Right lobe of liver (tissue), 6 donors: ENCODE measurements around the gene NIPSNAP2. TPM values are rescaled to one million over a fixed set of nuclear protein-coding genes. Genes with fewer than 3 reads are reported as not detected.
A peak's percentile ranks its signal among the peaks of the same experiment; 100 is the strongest.
"Not testable (repeated sequence)": the region's sequence is repeated elsewhere in the genome, so short reads cannot be mapped to it uniquely, and the experiment has no call there.

ENCODE experiments used
- ATAC-seq, 4 donors: fragments of 200-7000 bp; cut with Tn5 transposase; one replicate each; pipeline ENCODE4 v1.9.1; 2020; ENCODE audit warnings: mild to moderate bottlenecking in 4 of 4, moderate library complexity in 4 of 4
- DNase-seq, 3 donors: peaks; one replicate each; pipeline ENCODE4 v3.0.0-alpha.2; 2020
- H3K27ac ChIP-seq, 3 donors: fragments of 200-600 bp; one replicate each; pipeline ENCODE4 v1.8.0; 2022
- H3K27me3 ChIP-seq, 2 donors: fragments of 200-600 bp; one replicate each; pipeline ENCODE4 v1.8.0; 2022
- H3K36me3 ChIP-seq, 4 donors: fragments of 200-600 bp; sonication (generic) in 1 of 4; one replicate each; pipeline versions ENCODE4 v1.5.1 to v1.8.0; 2017 to 2022; ENCODE audit warnings: control low read depth in 1 of 4
- H3K4me1 ChIP-seq, 4 donors: fragments of 200-600 bp; sonication (generic) in 1 of 4; one replicate each; pipeline versions ENCODE4 v1.5.1 to v1.8.0; 2017 to 2022; ENCODE audit warnings: control low read depth in 1 of 4
- H3K4me3 ChIP-seq, 3 donors: fragments of 200-600 bp; one replicate each; pipeline ENCODE4 v1.8.0; 2022
- H3K9me3 ChIP-seq, 4 donors: fragments of 200-600 bp; sonication (generic) in 1 of 4; one replicate each; pipeline versions ENCODE4 v1.5.1 to v1.8.0; 2017 to 2022; ENCODE audit warnings: control low read depth in 1 of 4
- CTCF ChIP-seq, 4 donors: fragments of 200-600 bp in 3 of 4; fragments of 450-650 bp in 1 of 4; IDR thresholded peaks; one replicate each; pipeline versions ENCODE4 v1.5.1 to v1.8.0; 2016 to 2022; ENCODE audit warnings: antibody characterized with exemption in 4 of 4, mild to moderate bottlenecking in 2 of 4
- POLR2A ChIP-seq: fragments of 450-650 bp; IDR thresholded peaks from one replicate; pipeline ENCODE4 v1.6.1; 2017; ENCODE audit warnings: antibody characterized with exemption, mild to moderate bottlenecking
- WGBS: methylation state at CpG from one replicate; pipeline ENCODE4 v1.1.6; 2018; ENCODE audit warnings: low coverage, low lambda C conversion rate; ENCODE audit not compliant: insufficient coverage; ENCODE audit errors: missing lambda C conversion rate; 5-methylcytosine and 5-hydroxymethylcytosine counted together
- intact Hi-C, 2 donors: fragments of 100-400 bp; cut with DNase I; formaldehyde crosslinking; loops; one replicate each; pipeline versions ENCODE4 v1.11.2 to v1.14.1; 2022
- total RNA-seq, 6 experiments: library from RNA; depleted of rRNA in 2 of 6; stranded (reverse); fragments of >200 nt in 2 of 6; fragmentation: NEBNext Ultra II Directional in 3 of 6; extraction: Animal tissue kit (Norgen Biotek cat#: 25700) in 3 of 6; gene quantifications; one replicate each; pipeline versions ENCODE4 v1.1.0 to v1.2.4, GENCODE V29; 2016 to 2023
- donor health status: DM: no; HTN: yes; CAD: no.
- donor health status: DM: no; HTN: no; CAD: no.
- donor health status: DM: no; HTN: no; CAD: no.
- donor health status: DM: no; HTN: yes; CAD: no.
- donor health status: DM: no; HTN: yes; CAD: no.

Gene NIPSNAP2
- total RNA-seq, 6 experiments from 2014 or later = 7.0 to 15.9 (median 10.3) TPM

- no peak for DNase-seq
- Histone ChIP-seq H3K27me3 (no peaks in the 10 kb centered on the region), H3K36me3 (no peaks in the 10 kb centered on the region), H3K4me3 (no peak overlapping the region), H3K27ac (no peak overlapping the region), H3K4me1 (no peaks in the 10 kb centered on the region), H3K9me3 (peaks cover 0 to 30% (median 9%) of the 10 kb centered on the region in 4 donors)
- intact Hi-C loops = no loop called here
- TF ChIP-seq POLR2A (no peak), CTCF (IDR thresholded peaks at IDR 0.05) (no peak)
- ATAC-seq = no peak
- WGBS = 90% methylated on average over 7 of the region's 7 CpGs
Measured at GRCh38 chr7:55939514-55940123, 24.8 kb upstream of the NIPSNAP2 start.

- Histone ChIP-seq H3K4me1 (no peaks in the 10 kb centered on the region), H3K27ac (no peak overlapping the region), H3K27me3 (no peaks in the 10 kb centered on the region), H3K36me3 (no peaks in the 10 kb centered on the region), H3K9me3 (peaks cover 0 to 3% (median 0%) of the 10 kb centered on the region in 4 donors), H3K4me3 (no peak overlapping the region)
- 70% methylated on average over 5 of the region's 5 CpGs for WGBS
- intact Hi-C loops = no loop called here
- TF ChIP-seq POLR2A (no peak), CTCF (IDR thresholded peaks at IDR 0.05) (no peak)
- ATAC-seq = no peak
- no peak for DNase-seq
Measured at GRCh38 chr7:55946545-55946944, 17.8 kb upstream of the NIPSNAP2 start.

DNA sequence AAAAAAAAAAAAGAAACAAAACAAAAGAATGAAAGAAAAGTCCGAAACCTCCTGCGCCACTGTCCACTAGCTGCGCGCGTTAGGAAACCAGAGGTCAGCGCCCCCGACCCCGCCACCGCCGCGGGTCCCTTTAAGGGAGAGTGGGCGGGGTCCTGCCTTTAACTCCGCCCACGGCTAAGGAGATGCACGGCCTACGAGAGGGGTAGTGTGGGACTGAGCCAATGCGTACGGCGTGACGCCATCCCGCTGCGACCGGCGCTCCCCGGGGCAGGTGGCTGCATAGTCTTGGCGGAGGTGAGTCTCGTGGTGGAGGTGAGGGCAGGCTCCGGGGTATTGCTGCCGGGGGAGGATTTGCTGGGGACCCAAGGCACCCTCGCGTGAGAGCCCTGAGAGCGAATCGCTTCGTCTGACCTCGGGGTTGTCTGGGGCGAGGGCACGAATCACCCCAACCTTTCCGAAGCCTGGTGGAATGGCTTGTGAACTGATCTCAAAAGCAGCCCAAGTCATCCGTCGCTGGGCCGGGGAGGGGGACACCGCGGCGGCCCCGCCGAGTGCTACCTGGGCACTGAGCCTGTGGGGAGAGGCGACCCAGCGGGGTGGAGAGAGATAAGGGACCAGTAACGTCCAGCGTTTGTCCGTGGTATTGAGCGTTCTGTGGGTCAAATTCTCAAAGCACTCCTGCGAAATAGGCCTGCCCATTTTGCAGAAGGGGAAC lies 12.6 kb upstream of the NIPSNAP2 start, which contains the start of gene MRPS17:
TSS of gene MRPS17 (plus strand) at position 241 of the 715 bp plus-strand sequence. CDS start 1,319 bp downstream, outside the sequence.
- Histone ChIP-seq H3K36me3 (no peaks in the 10 kb centered on the region), H3K27ac (peak within 1 kb of the TSS; percentile 39 to 75 (median 51)), H3K9me3 (no peaks in the 10 kb centered on the region), H3K27me3 (no peaks in the 10 kb centered on the region), H3K4me1 (peaks cover 0 to 29% (median 0%) of the 10 kb centered on the region in 4 donors), H3K4me3 (peak within 1 kb of the TSS; percentile 75 to 94 (median 85))
- intact Hi-C loops = no loop called here
- peak; percentile 95 to 100 (median 99) for ATAC-seq
- DNase-seq = peak; percentile 92 to 95 (median 94)
- no peak for TF ChIP-seq CTCF (IDR thresholded peaks at IDR 0.05)
- TF ChIP-seq POLR2A = peak; percentile 74
- under 1% methylated on average over 28 of the region's 53 CpGs for WGBS

- peak overlapping the region; percentile 39 to 75 (median 51) for H3K27ac ChIP-seq
- H3K9me3 ChIP-seq, H3K27me3 ChIP-seq, intact Hi-C loops, ATAC-seq, H3K36me3 ChIP-seq, DNase-seq: not testable (repeated sequence)
- peaks cover 0 to 29% (median 0%) of the 10 kb centered on the region in 4 donors for H3K4me1 ChIP-seq
- 38% methylated on average over 17 of the region's 19 CpGs for WGBS
- peak overlapping the region; percentile 75 to 94 (median 85) for H3K4me3 ChIP-seq
Measured at GRCh38 chr7:55952352-55952671, 12.1 kb upstream of the NIPSNAP2 start.
